ENCODE measurements around the gene COPS9.

COPS9 gene

GRCh38 chr2:240127911-240128607 lies 8.0 kb downstream of the COPS9 start:
- Histone ChIP-seq H3K9ac (ENCODE audit: insufficient read length, low read depth) (no peak overlapping the region), H3K9me3 (ENCODE audit: insufficient read depth, low read length) (no peaks in the 10 kb centered on the region), H3K4me1 (ENCODE audit: insufficient read depth, insufficient read length) (no peaks in the 10 kb centered on the region), H3K4me3 (ENCODE audit: insufficient read length, low read depth) (no peak overlapping the region), H3K27me3 (ENCODE audit: insufficient read depth, insufficient read length) (no peaks in the 10 kb centered on the region), H3K36me3 (ENCODE audit: insufficient read depth, insufficient read length, low read length) (peaks cover 86% of the 10 kb centered on the region)
- DNase-seq (ENCODE audit: low read depth, low spot score), result no peak
- TF ChIP-seq ZNF274 (IDR thresholded peaks at IDR 0.05; ENCODE audit: low read depth, low read length) (no peak), SUZ12 (IDR thresholded peaks at IDR 0.05; ENCODE audit: extremely low read depth, insufficient read depth, insufficient read length) (no peak), YY1 (IDR thresholded peaks at IDR 0.05; ENCODE audit: insufficient read depth, insufficient read length) (no peak)

GRCh38 chr2:240127191-240127750 lies 8.8 kb downstream of the COPS9 start:
- Histone ChIP-seq H3K4me3 (ENCODE audit: insufficient read length, low read depth) (no peak overlapping the region), H3K27me3 (ENCODE audit: insufficient read depth, insufficient read length) (no peaks in the 10 kb centered on the region), H3K4me1 (ENCODE audit: insufficient read depth, insufficient read length) (no peaks in the 10 kb centered on the region), H3K9me3 (ENCODE audit: insufficient read depth, low read length) (no peaks in the 10 kb centered on the region), H3K36me3 (ENCODE audit: insufficient read depth, insufficient read length, low read length) (peaks cover 78% of the 10 kb centered on the region), H3K9ac (ENCODE audit: insufficient read length, low read depth) (no peak overlapping the region)
- TF ChIP-seq YY1 (IDR thresholded peaks at IDR 0.05; ENCODE audit: insufficient read depth, insufficient read length) (no peak), ZNF274 (IDR thresholded peaks at IDR 0.05; ENCODE audit: low read depth, low read length) (no peak), SUZ12 (IDR thresholded peaks at IDR 0.05; ENCODE audit: extremely low read depth, insufficient read depth, insufficient read length) (no peak)
- DNase-seq (ENCODE audit: low read depth, low spot score), result no peak

- no peaks in the 10 kb centered on the region for H3K9me3 ChIP-seq (ENCODE audit: insufficient read depth, low read length)
- TF ChIP-seq ZNF274 (IDR thresholded peaks at IDR 0.05; ENCODE audit: low read depth, low read length), result no peak
- TF ChIP-seq YY1 (IDR thresholded peaks at IDR 0.05; ENCODE audit: insufficient read depth, insufficient read length), result no peak
- TF ChIP-seq SUZ12 (IDR thresholded peaks at IDR 0.05; ENCODE audit: extremely low read depth, insufficient read depth, insufficient read length), result no peak
- no peak for DNase-seq (ENCODE audit: low read depth, low spot score)
- no peaks in the 10 kb centered on the region for H3K4me1 ChIP-seq (ENCODE audit: insufficient read depth, insufficient read length)
- H3K4me3 ChIP-seq (ENCODE audit: insufficient read length, low read depth), result no peak overlapping the region
- no peaks in the 10 kb centered on the region for H3K27me3 ChIP-seq (ENCODE audit: insufficient read depth, insufficient read length)
- peaks cover 72% of the 10 kb centered on the region for H3K36me3 ChIP-seq (ENCODE audit: insufficient read depth, insufficient read length, low read length)
- H3K9ac ChIP-seq (ENCODE audit: insufficient read length, low read depth), result no peak overlapping the region
Observed at GRCh38 chr2:240126731-240127130, 9.4 kb downstream of the COPS9 start.

DNA sequence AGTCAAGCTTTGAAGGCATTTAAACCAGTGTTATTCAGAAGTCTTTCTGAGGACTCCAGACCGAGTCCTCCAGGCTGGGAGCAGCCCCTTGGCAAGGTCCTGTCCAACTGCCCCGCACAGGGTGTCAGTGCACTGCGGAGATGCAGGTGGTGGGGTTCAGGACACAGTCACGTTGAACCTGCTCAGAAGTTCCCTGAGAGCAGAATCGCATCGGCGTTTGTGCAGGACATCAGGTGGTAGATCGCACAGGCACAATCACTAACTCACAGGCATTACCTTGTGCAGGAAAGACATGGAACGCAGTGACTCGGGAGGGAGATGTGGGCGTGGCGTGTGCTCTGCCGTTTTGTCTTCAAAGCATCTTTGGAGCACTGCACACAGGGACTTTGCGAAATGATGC lies 10.4 kb downstream of the COPS9 start:
- H3K9ac ChIP-seq (ENCODE audit: insufficient read length, low read depth), result no peak overlapping the region
- DNase-seq (ENCODE audit: low read depth, low spot score), result no peak
- no peaks in the 10 kb centered on the region for H3K27me3 ChIP-seq (ENCODE audit: insufficient read depth, insufficient read length)
- H3K36me3 ChIP-seq (ENCODE audit: insufficient read depth, insufficient read length, low read length), result peaks cover 63% of the 10 kb centered on the region
- no peak overlapping the region for H3K4me3 ChIP-seq (ENCODE audit: insufficient read length, low read depth)
- TF ChIP-seq YY1 (IDR thresholded peaks at IDR 0.05; ENCODE audit: insufficient read depth, insufficient read length) (no peak), ZNF274 (IDR thresholded peaks at IDR 0.05; ENCODE audit: low read depth, low read length) (no peak), SUZ12 (IDR thresholded peaks at IDR 0.05; ENCODE audit: extremely low read depth, insufficient read depth, insufficient read length) (no peak)
- H3K9me3 ChIP-seq (ENCODE audit: insufficient read depth, low read length), result no peaks in the 10 kb centered on the region
- no peaks in the 10 kb centered on the region for H3K4me1 ChIP-seq (ENCODE audit: insufficient read depth, insufficient read length)

- H3K9ac ChIP-seq (ENCODE audit: insufficient read length, low read depth), result no peak overlapping the region
- TF ChIP-seq YY1 (IDR thresholded peaks at IDR 0.05; ENCODE audit: insufficient read depth, insufficient read length), result no peak
- no peak for TF ChIP-seq SUZ12 (IDR thresholded peaks at IDR 0.05; ENCODE audit: extremely low read depth, insufficient read depth, insufficient read length)
- TF ChIP-seq ZNF274 (IDR thresholded peaks at IDR 0.05; ENCODE audit: low read depth, low read length), result no peak
Observed at GRCh38 chr2:240124651-240125030, 11.5 kb downstream of the COPS9 start.

GRCh38 chr2:240123821-240124650 lies 12.1 kb downstream of the COPS9 start:
- Histone ChIP-seq H3K4me1 (ENCODE audit: insufficient read depth, insufficient read length) (no peaks in the 10 kb centered on the region), H3K27me3 (ENCODE audit: insufficient read depth, insufficient read length) (no peaks in the 10 kb centered on the region), H3K9ac (ENCODE audit: insufficient read length, low read depth) (no peak overlapping the region), H3K4me3 (ENCODE audit: insufficient read length, low read depth) (no peak overlapping the region), H3K9me3 (ENCODE audit: insufficient read depth, low read length) (no peaks in the 10 kb centered on the region), H3K36me3 (ENCODE audit: insufficient read depth, insufficient read length, low read length) (peaks cover 46% of the 10 kb centered on the region)
- DNase-seq (ENCODE audit: low read depth, low spot score), result no peak
- no peak for TF ChIP-seq ZNF274 (IDR thresholded peaks at IDR 0.05; ENCODE audit: low read depth, low read length)
- no peak for TF ChIP-seq YY1 (IDR thresholded peaks at IDR 0.05; ENCODE audit: insufficient read depth, insufficient read length)
- TF ChIP-seq SUZ12 (IDR thresholded peaks at IDR 0.05; ENCODE audit: extremely low read depth, insufficient read depth, insufficient read length), result no peak

More at GRCh38 chr2:240124651-240125030, 11.5 kb downstream of the COPS9 start:
- Histone ChIP-seq H3K36me3 (ENCODE audit: insufficient read depth, insufficient read length, low read length) (peaks cover 52% of the 10 kb centered on the region), H3K27me3 (ENCODE audit: insufficient read depth, insufficient read length) (no peaks in the 10 kb centered on the region), H3K4me3 (ENCODE audit: insufficient read length, low read depth) (no peak overlapping the region), H3K9me3 (ENCODE audit: insufficient read depth, low read length) (no peaks in the 10 kb centered on the region), H3K4me1 (ENCODE audit: insufficient read depth, insufficient read length) (no peaks in the 10 kb centered on the region)
- DNase-seq (ENCODE audit: low read depth, low spot score), result no peak

GRCh38 chr2:240121675-240122074 lies 14.4 kb downstream of the COPS9 start:
- Histone ChIP-seq H3K9ac (ENCODE audit: insufficient read length, low read depth) (no peak overlapping the region), H3K9me3 (ENCODE audit: insufficient read depth, low read length) (no peaks in the 10 kb centered on the region), H3K36me3 (ENCODE audit: insufficient read depth, insufficient read length, low read length) (peaks cover 22% of the 10 kb centered on the region), H3K4me1 (ENCODE audit: insufficient read depth, insufficient read length) (no peaks in the 10 kb centered on the region), H3K4me3 (ENCODE audit: insufficient read length, low read depth) (no peak overlapping the region), H3K27me3 (ENCODE audit: insufficient read depth, insufficient read length) (no peaks in the 10 kb centered on the region)
- no peak for DNase-seq (ENCODE audit: low read depth, low spot score)
- TF ChIP-seq YY1 (IDR thresholded peaks at IDR 0.05; ENCODE audit: insufficient read depth, insufficient read length) (no peak), SUZ12 (IDR thresholded peaks at IDR 0.05; ENCODE audit: extremely low read depth, insufficient read depth, insufficient read length) (no peak), ZNF274 (IDR thresholded peaks at IDR 0.05; ENCODE audit: low read depth, low read length) (no peak)

All from NT2/D1 (cell line).